SIG-M5 (cell line): ENCODE measurements around the gene FHOD3.
"Not testable (repeated sequence)": the region's sequence is repeated elsewhere in the genome, so short reads cannot be mapped to it uniquely, and the experiment has no call there.

Experiments used
- DNase-seq: peaks from one replicate; lab custom pipeline; 2025; lab: John Stamatoyannopoulos, UW

The FHOD3 gene

GRCh38 chr18:36551274-36551673 is 253.8 kb downstream of the FHOD3 start:
- not testable (repeated sequence) for DNase-seq

GRCh38 chr18:36558234-36558633 is 260.7 kb downstream of the FHOD3 start:
- DNase-seq, result no peak

GRCh38 chr18:36559149-36559857 is 261.8 kb downstream of the FHOD3 start:
- DNase-seq, result no peak

GRCh38 chr18:36560187-36560586 is 262.7 kb downstream of the FHOD3 start:
- no peak for DNase-seq

- DNase-seq, result no peak
Observed at GRCh38 chr18:36561046-36561445, 263.5 kb downstream of the FHOD3 start.

- no peak for DNase-seq
Observed at GRCh38 chr18:36564841-36565240, 267.3 kb downstream of the FHOD3 start.

GRCh38 chr18:36567800-36568199 is 270.3 kb downstream of the FHOD3 start:
- DNase-seq, result no peak

GRCh38 chr18:36568487-36568886 is 271.0 kb downstream of the FHOD3 start:
- DNase-seq, result no peak

GRCh38 chr18:36572135-36572856 is 274.8 kb downstream of the FHOD3 start:
- DNase-seq, result no peak

- no peak for DNase-seq
Observed at GRCh38 chr18:36576339-36576738, 278.8 kb downstream of the FHOD3 start.

- no peak for DNase-seq
Observed at GRCh38 chr18:36578871-36579710, 281.6 kb downstream of the FHOD3 start.

GRCh38 chr18:36580266-36580665 is 282.8 kb downstream of the FHOD3 start:
- no peak for DNase-seq

- no peak for DNase-seq
Observed at GRCh38 chr18:36580874-36581750, 283.6 kb downstream of the FHOD3 start.

- no peak for DNase-seq
Observed at GRCh38 chr18:36582988-36583745, 285.7 kb downstream of the FHOD3 start.

- DNase-seq, result no peak
Observed at GRCh38 chr18:36589857-36590543, 292.5 kb downstream of the FHOD3 start.

GRCh38 chr18:36590621-36591580 is 293.4 kb downstream of the FHOD3 start:
- DNase-seq, result no peak

- no peak for DNase-seq
Observed at GRCh38 chr18:36592282-36592681, 294.8 kb downstream of the FHOD3 start.

GRCh38 chr18:36593001-36593400 is 295.5 kb downstream of the FHOD3 start:
- DNase-seq, result no peak

- DNase-seq, result no peak
Observed at GRCh38 chr18:36593641-36594040, 296.1 kb downstream of the FHOD3 start.
